ENCODE results near the gene POU6F2. TPM values are rescaled to one million over a fixed set of nuclear protein-coding genes. Genes with fewer than 3 reads are reported as not detected.

Gene POU6F2
- total and polyA plus RNA-seq, 9 of the 15 experiments (the other 6 are each of a cell fraction or from before 2014, with no cell fraction given), result 0.29 to 1.5 (median 0.96) TPM

- no peaks in the 10 kb centered on the region; the same call in 1 of the 2 replicates for H4K20me1 ChIP-seq (replicated peaks; ENCODE audit: control insufficient read depth, insufficient read depth, low read length)
- no TSS peak for BruUV-seq (replicated peaks)
- H2AFZ ChIP-seq (ENCODE audit: low read depth, low read length), result no peak overlapping the region
- in situ Hi-C loops (cut with MboI), result no loop called here
- no peak for TF ChIP-seq KLF6 (CRISPR knock-in tag; IDR thresholded peaks at IDR 0.05; ENCODE audit: borderline replicate concordance)
- TF ChIP-seq, protein P1, sequence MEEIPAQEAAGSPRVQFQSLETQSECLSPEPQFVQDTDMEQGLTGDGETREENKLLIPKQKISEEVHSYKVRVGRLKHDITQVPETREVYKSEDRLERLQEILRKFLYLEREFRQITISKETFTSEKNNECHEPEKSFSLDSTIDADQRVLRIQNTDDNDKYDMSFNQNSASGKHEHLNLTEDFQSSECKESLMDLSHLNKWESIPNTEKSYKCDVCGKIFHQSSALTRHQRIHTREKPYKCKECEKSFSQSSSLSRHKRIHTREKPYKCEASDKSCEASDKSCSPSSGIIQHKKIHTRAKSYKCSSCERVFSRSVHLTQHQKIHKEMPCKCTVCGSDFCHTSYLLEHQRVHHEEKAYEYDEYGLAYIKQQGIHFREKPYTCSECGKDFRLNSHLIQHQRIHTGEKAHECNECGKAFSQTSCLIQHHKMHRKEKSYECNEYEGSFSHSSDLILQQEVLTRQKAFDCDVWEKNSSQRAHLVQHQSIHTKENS (CRISPR knock-in tag; IDR thresholded peaks at IDR 0.05), result no peak
- TF ChIP-seq CBX8 (IDR thresholded peaks at IDR 0.05; ENCODE audit: borderline replicate concordance, extremely low read depth, low read depth, low read length, poor library complexity, severe bottlenecking), result no peak
- TF ChIP-seq CC2D1A (IDR thresholded peaks at IDR 0.05), result no peak
- TF ChIP-seq ZKSCAN3 (CRISPR knock-in tag; IDR thresholded peaks at IDR 0.05), result no peak
- TF ChIP-seq ZNF134 (CRISPR knock-in tag; conservative IDR thresholded peaks at IDR 0.05), result no peak
- no peak for TF ChIP-seq MYC (IDR thresholded peaks at IDR 0.05; ENCODE audit: low read depth, low read length)
- no peak for TF ChIP-seq MYC (CRISPR knock-in tag; IDR thresholded peaks at IDR 0.05; ENCODE audit: borderline replicate concordance, low read depth)
- no peak for TF ChIP-seq RUNX1 (IDR thresholded peaks at IDR 0.05; ENCODE audit: low read depth)
- TF ChIP-seq, protein P2, sequence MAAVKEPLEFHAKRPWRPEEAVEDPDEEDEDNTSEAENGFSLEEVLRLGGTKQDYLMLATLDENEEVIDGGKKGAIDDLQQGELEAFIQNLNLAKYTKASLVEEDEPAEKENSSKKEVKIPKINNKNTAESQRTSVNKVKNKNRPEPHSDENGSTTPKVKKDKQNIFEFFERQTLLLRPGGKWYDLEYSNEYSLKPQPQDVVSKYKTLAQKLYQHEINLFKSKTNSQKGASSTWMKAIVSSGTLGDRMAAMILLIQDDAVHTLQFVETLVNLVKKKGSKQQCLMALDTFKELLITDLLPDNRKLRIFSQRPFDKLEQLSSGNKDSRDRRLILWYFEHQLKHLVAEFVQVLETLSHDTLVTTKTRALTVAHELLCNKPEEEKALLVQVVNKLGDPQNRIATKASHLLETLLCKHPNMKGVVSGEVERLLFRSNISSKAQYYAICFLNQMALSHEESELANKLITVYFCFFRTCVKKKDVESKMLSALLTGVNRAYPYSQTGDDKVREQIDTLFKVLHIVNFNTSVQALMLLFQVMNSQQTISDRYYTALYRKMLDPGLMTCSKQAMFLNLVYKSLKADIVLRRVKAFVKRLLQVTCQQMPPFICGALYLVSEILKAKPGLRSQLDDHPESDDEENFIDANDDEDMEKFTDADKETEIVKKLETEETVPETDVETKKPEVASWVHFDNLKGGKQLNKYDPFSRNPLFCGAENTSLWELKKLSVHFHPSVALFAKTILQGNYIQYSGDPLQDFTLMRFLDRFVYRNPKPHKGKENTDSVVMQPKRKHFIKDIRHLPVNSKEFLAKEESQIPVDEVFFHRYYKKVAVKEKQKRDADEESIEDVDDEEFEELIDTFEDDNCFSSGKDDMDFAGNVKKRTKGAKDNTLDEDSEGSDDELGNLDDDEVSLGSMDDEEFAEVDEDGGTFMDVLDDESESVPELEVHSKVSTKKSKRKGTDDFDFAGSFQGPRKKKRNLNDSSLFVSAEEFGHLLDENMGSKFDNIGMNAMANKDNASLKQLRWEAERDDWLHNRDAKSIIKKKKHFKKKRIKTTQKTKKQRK (IDR thresholded peaks at IDR 0.05; ENCODE audit: borderline replicate concordance, low read depth, low read length), result no peak
- no peak for TF ChIP-seq PTRF (tag; IDR thresholded peaks at IDR 0.05)
- TF ChIP-seq ZNF551 (CRISPR knock-in tag; IDR thresholded peaks at IDR 0.05), result no peak
- no peak for TF ChIP-seq PRPF4 (IDR thresholded peaks at IDR 0.05; ENCODE audit: insufficient read depth, low read depth, low read length, poor library complexity, severe bottlenecking)
- no peak for TF ChIP-seq EHMT2 (IDR thresholded peaks at IDR 0.05)
- CTCF ChIA-PET (ENCODE audit: low intra/inter-chr PET ratio), result no interaction called here
- FAIRE-seq, result no peak
- no peak overlapping the region for H3K27ac ChIP-seq (ENCODE audit: extremely low read depth, low read depth, low read length)
- H3K9me1 ChIP-seq (ENCODE audit: control insufficient read depth, insufficient read depth, low read length), result peaks cover 3% of the 10 kb centered on the region
- H3K4me2 ChIP-seq (ENCODE audit: insufficient read depth, low read length), result no peak overlapping the region
- POLR2A ChIA-PET, result no interaction called here
- ATAC-seq, result no peak
- DNase-seq (ENCODE audit: extremely low read depth in 1 of 4, low spot score in 3 of 4), result no peak
- H3K27me3 ChIP-seq (ENCODE audit: control insufficient read depth in 2 of 2, insufficient read depth in 2 of 2, low read length in 2 of 2), result no peaks in the 10 kb centered on the region
- no peaks in the 10 kb centered on the region for H3K79me2 ChIP-seq (ENCODE audit: control insufficient read depth, insufficient read depth, low read length)
- H3K4me3 ChIP-seq, result no peak overlapping the region
- H3K9ac ChIP-seq (ENCODE audit: insufficient read depth in 1 of 2, low read depth in 2 of 2, low read length in 2 of 2), result no peak overlapping the region
- no peaks in the 10 kb centered on the region for H3K4me1 ChIP-seq (replicated peaks in 1 of 2; ENCODE audit: control insufficient read depth in 2 of 2, insufficient read depth in 2 of 2, low read length in 2 of 2)
- intact Hi-C loops (cut with micrococcal nuclease), result no loop called here
- H3K9me3 ChIP-seq (replicated peaks; ENCODE audit: control insufficient read depth, insufficient read depth, low read depth, low read length), result no peaks in the 10 kb centered on the region
- H3K36me3 ChIP-seq (ENCODE audit: control insufficient read depth, insufficient read depth, low read length), result no peaks in the 10 kb centered on the region
Measured at GRCh38 chr7:39145935-39146334, 168.2 kb downstream of the POU6F2 start.
